Skeletal muscle tissue (tissue), 5 donors: ENCODE measurements around the gene KRTAP9-2. TPM values are rescaled to one million over a fixed set of nuclear protein-coding genes. Genes with fewer than 3 reads are reported as not detected.
"Not testable (repeated sequence)": the region's sequence is repeated elsewhere in the genome, so short reads cannot be mapped to it uniquely, and the experiment has no call there.

Experiments used
- H3K27ac ChIP-seq: one replicate; pipeline ENCODE4 v1.7.0; 2013; ENCODE audit warnings: mild to moderate bottlenecking, low read depth, low read length, inconsistent platforms
- H3K27me3 ChIP-seq, 3 donors: one replicate each; pipeline ENCODE4 v1.7.0; 2013; ENCODE audit warnings: low read length in 3 of 3; ENCODE audit not compliant: control insufficient read depth in 3 of 3, insufficient read depth in 3 of 3
- H3K36me3 ChIP-seq, 3 donors: one replicate each; pipeline ENCODE4 v1.7.0; 2013; ENCODE audit warnings: low read length in 3 of 3; ENCODE audit not compliant: control insufficient read depth in 3 of 3, insufficient read depth in 3 of 3
- H3K4me1 ChIP-seq, 3 donors: one replicate each; pipeline ENCODE4 v1.7.0; 2013; ENCODE audit warnings: low read length in 3 of 3, mild to moderate bottlenecking in 3 of 3; ENCODE audit not compliant: control insufficient read depth in 3 of 3, insufficient read depth in 3 of 3
- H3K4me3 ChIP-seq, 3 donors: one replicate each; pipeline ENCODE4 v1.7.0; 2013; ENCODE audit warnings: low read length in 3 of 3
- H3K9ac ChIP-seq, 3 donors: one replicate each; pipeline ENCODE4 v1.7.0; 2013; ENCODE audit warnings: low read length in 3 of 3, mild to moderate bottlenecking in 3 of 3, moderate library complexity in 2 of 3, low read depth in 1 of 3
- H3K9me3 ChIP-seq, 3 donors: one replicate each; pipeline ENCODE4 v1.7.0; 2013; ENCODE audit warnings: low read length in 3 of 3; ENCODE audit not compliant: control insufficient read depth in 3 of 3
- small RNA-seq: library from RNA; depleted of rRNA; stranded (forward); fragments of <200 nt; gene quantifications from one replicate; pipeline ENCODE3, GENCODE V24; 2014
- total RNA-seq: library from RNA; depleted of rRNA; stranded (reverse); fragments of >200 nt; gene quantifications from one replicate; pipeline ENCODE4 v1.2.3, GENCODE V29; 2014
- donor health status: Osteomylitis.

The KRTAP9-2 gene
- total RNA-seq, 1 donor from 2014 or later, result not detected

DNA sequence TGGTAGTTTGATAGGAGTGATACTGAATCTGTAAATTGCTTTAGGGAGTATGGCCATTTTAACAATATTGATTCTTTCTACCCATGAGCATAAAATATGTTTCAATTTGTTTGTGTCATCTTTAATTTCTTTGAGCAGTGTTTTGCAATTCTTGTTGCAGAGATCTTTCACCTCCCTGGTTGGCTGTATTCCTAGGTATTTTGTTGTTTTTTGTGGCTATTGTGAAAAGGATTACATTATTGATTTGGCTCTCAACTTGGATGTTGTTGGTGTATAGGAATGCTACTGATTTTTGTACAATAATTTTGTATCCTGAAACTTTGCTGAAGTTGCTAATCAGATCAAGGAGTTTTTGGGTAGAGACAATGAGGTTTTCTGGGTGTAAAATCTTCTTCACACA is 32.0 kb downstream of the KRTAP9-2 start:
- H3K9ac ChIP-seq, result no peak overlapping the region
- H3K27me3 ChIP-seq, result peaks cover 3 to 8% (median 6%) of the 10 kb centered on the region in 3 donors
- no peak overlapping the region for H3K4me3 ChIP-seq
- no peaks in the 10 kb centered on the region for H3K9me3 ChIP-seq
- H3K36me3 ChIP-seq, result no peaks in the 10 kb centered on the region
- H3K27ac ChIP-seq, result no peak overlapping the region
- no peaks in the 10 kb centered on the region for H3K4me1 ChIP-seq

DNA sequence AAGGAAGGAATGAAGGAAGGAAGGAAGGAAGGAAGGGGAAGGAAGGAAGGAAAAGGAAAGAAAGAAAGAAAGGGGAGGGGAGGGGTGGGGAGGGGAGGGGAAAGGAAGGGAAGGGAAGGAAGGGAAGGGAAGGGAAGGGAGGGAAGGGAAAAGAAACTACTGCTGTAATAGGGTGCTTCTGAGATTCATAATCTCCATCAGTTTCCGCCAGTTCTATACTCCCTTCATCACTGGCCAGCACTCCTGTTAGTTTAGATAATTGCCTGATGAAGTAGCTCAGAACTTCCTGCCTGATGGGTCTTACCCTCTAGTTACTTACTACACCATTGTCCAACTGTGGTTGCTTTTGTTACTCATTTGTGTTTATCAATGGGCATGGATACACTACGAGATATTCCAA is 36.8 kb downstream of the KRTAP9-2 start:
- no peak overlapping the region for H3K9ac ChIP-seq
- no peaks in the 10 kb centered on the region for H3K4me1 ChIP-seq
- no peaks in the 10 kb centered on the region for H3K9me3 ChIP-seq
- no peak overlapping the region for H3K4me3 ChIP-seq
- no peaks in the 10 kb centered on the region for H3K36me3 ChIP-seq
- H3K27ac ChIP-seq, result no peak overlapping the region
- H3K27me3 ChIP-seq, result peaks cover 0 to 10% (median 4%) of the 10 kb centered on the region in 3 donors

DNA sequence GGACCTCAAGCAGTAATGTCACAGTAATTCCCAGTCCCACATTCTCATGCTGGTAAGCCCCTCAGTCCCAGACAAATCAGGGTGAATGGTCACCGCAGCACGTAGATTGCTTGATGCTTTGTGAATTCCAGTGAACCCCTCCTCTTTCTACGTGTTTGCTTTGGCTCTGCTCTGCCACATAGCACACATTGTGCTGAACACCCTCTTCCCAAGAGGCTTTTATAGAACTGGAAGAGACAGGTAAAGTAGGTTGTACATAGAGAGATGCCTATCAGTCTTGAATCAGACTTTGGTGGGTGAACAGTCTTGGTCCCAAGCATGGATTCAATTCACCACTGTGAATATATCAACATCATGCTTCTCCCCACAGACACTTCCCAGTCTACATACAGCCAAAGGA is 38.2 kb downstream of the KRTAP9-2 start:
- H3K27me3 ChIP-seq, result peaks cover 0 to 10% (median 4%) of the 10 kb centered on the region in 3 donors
- no peak overlapping the region for H3K4me3 ChIP-seq
- no peak overlapping the region for H3K27ac ChIP-seq
- H3K4me1 ChIP-seq, result no peaks in the 10 kb centered on the region
- no peaks in the 10 kb centered on the region for H3K36me3 ChIP-seq
- no peak overlapping the region for H3K9ac ChIP-seq
- H3K9me3 ChIP-seq, result no peaks in the 10 kb centered on the region

DNA sequence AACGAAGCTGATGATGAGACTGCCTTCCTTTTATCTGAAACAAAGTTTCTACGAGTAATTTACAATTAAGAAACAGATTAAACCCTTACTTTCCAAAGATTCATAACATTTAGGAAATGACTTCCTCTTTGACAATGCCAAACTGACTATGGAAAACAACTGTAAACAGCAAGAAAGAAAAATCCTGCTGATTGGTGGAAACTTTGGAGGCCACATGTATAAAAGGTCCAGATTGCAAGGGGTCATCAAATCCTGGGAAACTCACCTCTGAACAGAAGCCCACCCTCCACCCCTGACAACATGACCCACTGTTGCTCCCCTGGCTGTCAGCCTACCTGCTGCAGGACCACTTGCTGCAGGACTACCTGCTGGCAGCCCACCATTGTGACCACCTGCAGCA is 38.6 kb downstream of the KRTAP9-2 start, which contains the start of gene KRTAP9-6:
KRTAP9-6 (plus strand) TSS at position 301 of the 400 bp plus-strand sequence; CDS start at position 301, 0 bp downstream.
- H3K4me1 ChIP-seq, result no peaks in the 10 kb centered on the region
- no peak within 1 kb of the TSS for H3K9ac ChIP-seq
- H3K27me3 ChIP-seq, result peaks cover 0 to 10% (median 4%) of the 10 kb centered on the region in 3 donors
- no peaks in the 10 kb centered on the region for H3K9me3 ChIP-seq
- H3K36me3 ChIP-seq, result no peaks in the 10 kb centered on the region
- no peak within 1 kb of the TSS for H3K27ac ChIP-seq
- no peak within 1 kb of the TSS for H3K4me3 ChIP-seq

DNA sequence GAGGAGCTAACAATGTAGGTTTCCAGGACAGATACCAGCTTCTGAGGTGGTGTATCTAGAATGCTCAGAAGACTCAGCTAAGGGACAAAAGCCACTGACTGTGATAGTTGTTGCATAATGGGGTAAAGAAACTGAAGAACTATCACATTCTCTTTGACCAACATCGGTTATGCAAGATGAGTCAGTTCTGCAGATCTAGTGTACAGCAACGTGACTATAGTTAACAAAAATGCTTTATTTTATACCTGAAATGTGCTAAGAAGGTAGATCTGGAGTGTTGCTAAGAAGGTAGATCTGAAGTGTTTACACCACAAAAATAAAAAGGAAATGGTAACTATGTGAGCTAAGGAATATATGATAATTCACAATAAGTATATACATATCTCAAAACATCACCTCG is 41.3 kb downstream of the KRTAP9-2 start:
- Histone ChIP-seq H3K27me3 (peaks cover 0 to 10% (median 4%) of the 10 kb centered on the region in 3 donors), H3K4me3 (no peak overlapping the region), H3K9ac (no peak overlapping the region), H3K9me3 (no peaks in the 10 kb centered on the region), H3K36me3 (no peaks in the 10 kb centered on the region), H3K27ac (no peak overlapping the region), H3K4me1 (no peaks in the 10 kb centered on the region)

DNA sequence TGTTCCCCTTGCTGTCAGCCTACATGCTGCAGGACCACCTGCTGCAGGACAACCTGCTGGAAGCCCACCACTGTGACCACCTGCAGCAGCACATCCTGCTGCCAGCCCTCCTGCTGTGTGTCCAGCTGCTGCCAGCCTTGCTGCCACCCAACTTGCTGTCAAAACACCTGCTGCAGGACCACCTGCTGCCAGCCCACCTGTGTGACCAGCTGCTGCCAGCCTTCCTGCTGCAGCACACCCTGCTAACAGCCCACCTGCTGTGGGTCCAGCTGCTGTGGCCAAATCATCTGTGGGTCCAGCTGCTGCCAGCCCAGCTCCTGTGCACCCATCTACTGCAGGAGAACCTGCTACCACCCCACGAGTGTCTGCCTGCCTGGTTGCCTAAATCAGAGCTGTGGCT is 44.9 kb downstream of the KRTAP9-2 start:
- not testable (repeated sequence) for H3K9ac ChIP-seq, H3K27me3 ChIP-seq, H3K4me1 ChIP-seq, H3K9me3 ChIP-seq, H3K27ac ChIP-seq, H3K36me3 ChIP-seq, H3K4me3 ChIP-seq

DNA sequence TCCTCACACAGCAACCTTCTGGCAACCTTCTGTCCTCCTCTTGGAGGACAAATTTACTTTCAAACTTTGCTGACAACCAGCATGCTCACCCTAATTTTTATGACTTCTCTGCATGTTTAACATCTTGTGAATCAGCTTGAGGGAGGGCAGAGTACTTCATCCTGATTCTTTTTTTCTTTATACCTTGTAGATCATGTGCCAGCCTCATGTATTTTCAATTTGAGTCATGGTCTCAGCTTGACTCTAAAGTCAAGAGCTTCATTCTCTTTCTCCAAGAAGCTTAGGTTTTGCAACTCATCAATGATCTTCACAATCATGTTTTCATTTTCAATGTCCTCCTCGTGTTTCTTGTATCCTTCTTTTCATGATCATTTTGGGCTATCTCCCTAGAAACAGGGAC is 45.4 kb downstream of the KRTAP9-2 start:
- Histone ChIP-seq H3K27ac (no peak overlapping the region), H3K27me3 (peaks cover 0 to 6% (median 3%) of the 10 kb centered on the region in 3 donors), H3K9me3 (no peaks in the 10 kb centered on the region), H3K9ac (no peak overlapping the region), H3K4me3 (no peak overlapping the region), H3K4me1 (no peaks in the 10 kb centered on the region), H3K36me3 (no peaks in the 10 kb centered on the region)

DNA sequence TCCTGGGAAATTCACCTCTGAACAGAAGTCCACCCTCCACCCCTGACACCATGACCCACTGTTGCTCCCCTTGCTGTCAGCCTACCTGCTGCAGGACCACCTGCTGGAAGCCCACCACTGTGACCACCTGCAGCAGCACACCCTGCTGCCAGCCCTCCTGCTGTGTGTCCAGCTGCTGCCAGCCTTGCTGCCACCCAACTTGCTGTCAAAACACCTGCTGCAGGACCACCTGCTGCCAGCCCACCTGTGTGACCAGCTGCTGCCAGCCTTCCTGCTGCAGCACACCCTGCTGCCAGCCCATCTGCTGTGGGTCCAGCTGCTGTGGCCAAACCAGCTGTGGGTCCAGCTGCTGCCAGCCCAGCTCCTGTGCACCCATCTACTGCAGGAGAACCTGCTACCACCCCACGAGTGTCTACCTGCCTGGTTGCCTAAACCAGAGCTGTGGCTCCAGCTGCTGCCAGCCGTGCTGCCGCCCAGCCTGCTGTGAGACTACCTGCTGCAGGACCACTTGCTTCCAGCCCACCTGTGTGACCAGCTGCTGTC is 49.3 kb downstream of the KRTAP9-2 start, which contains the start of gene KRTAP9-7:
KRTAP9-7 (plus strand) TSS at position 51 of the 543 bp plus-strand sequence; CDS start at position 51, 0 bp downstream.
- not testable (repeated sequence) for H3K4me1 ChIP-seq, H3K27ac ChIP-seq, H3K9ac ChIP-seq, H3K36me3 ChIP-seq, H3K9me3 ChIP-seq, H3K27me3 ChIP-seq, H3K4me3 ChIP-seq

Small RNA genes lying within 50 kb of the gene (small RNA-seq; reads per million reads assigned to genes)
- gene KRTAP4-17P, result not detected

Other genes with a start within 250 kb of the KRTAP9-2 start
- gene KRT40, start 242.3 kb upstream of the KRTAP9-2 start, total RNA-seq, result 6.3 TPM
- not detected for gene KRTAP3-3, start 232.5 kb upstream of the KRTAP9-2 start, total RNA-seq
- gene KRTAP3-2, start 226.7 kb upstream of the KRTAP9-2 start, total RNA-seq, result not detected
- not detected for gene KRTAP3-1, start 217.5 kb upstream of the KRTAP9-2 start, total RNA-seq
- gene KRTAP1-5, start 199.4 kb upstream of the KRTAP9-2 start, total RNA-seq, result not detected
- not detected for gene KRTAP1-4, start 196.5 kb upstream of the KRTAP9-2 start, total RNA-seq
- gene KRTAP1-3, start 191.8 kb upstream of the KRTAP9-2 start, total RNA-seq, result not detected
- not detected for gene KRTAP1-1, start 185.2 kb upstream of the KRTAP9-2 start, total RNA-seq
- not detected for gene KRTAP2-1, start 179.3 kb upstream of the KRTAP9-2 start, total RNA-seq
- gene KRTAP2-2, start 171.4 kb upstream of the KRTAP9-2 start, total RNA-seq, result not detected
- gene KRTAP2-3, start 166.5 kb upstream of the KRTAP9-2 start, total RNA-seq, result not detected
- gene KRTAP2-4, start 160.8 kb upstream of the KRTAP9-2 start, total RNA-seq, result not detected
- not detected for gene KRTAP4-7, start 142.5 kb upstream of the KRTAP9-2 start, total RNA-seq
- gene KRTAP4-8, start 128.5 kb upstream of the KRTAP9-2 start, total RNA-seq, result not detected
- gene KRTAP4-16, start 124.4 kb upstream of the KRTAP9-2 start, total RNA-seq, result not detected
- gene KRTAP4-9, start 121.3 kb upstream of the KRTAP9-2 start, total RNA-seq, result not detected
- not detected for gene KRTAP4-11, start 108.3 kb upstream of the KRTAP9-2 start, total RNA-seq
- not detected for gene KRTAP4-12, start 102.5 kb upstream of the KRTAP9-2 start, total RNA-seq
- gene KRTAP4-6, start 86.1 kb upstream of the KRTAP9-2 start, total RNA-seq, result not detected
- not detected for gene KRTAP4-5, start 76.8 kb upstream of the KRTAP9-2 start, total RNA-seq
- not detected for gene KRTAP4-4, start 65.9 kb upstream of the KRTAP9-2 start, total RNA-seq
- not detected for gene KRTAP4-3, start 58.4 kb upstream of the KRTAP9-2 start, total RNA-seq
- gene KRTAP4-2, start 48.4 kb upstream of the KRTAP9-2 start, total RNA-seq, result not detected
- gene KRTAP4-1, start 41.7 kb upstream of the KRTAP9-2 start, total RNA-seq, result not detected
- not detected for gene KRTAP9-1, start 36.8 kb upstream of the KRTAP9-2 start, total RNA-seq
- not detected for gene KRTAP9-3, start 5.8 kb downstream of the KRTAP9-2 start, total RNA-seq
- not detected for gene KRTAP9-8, start 11.4 kb downstream of the KRTAP9-2 start, total RNA-seq
- gene KRTAP9-4, start 23.0 kb downstream of the KRTAP9-2 start, total RNA-seq, result not detected
- gene KRTAP9-9, start 28.7 kb downstream of the KRTAP9-2 start, total RNA-seq, result not detected
- not detected for gene KRTAP9-6, start 38.7 kb downstream of the KRTAP9-2 start, total RNA-seq
- not detected for gene KRTAP9-7, start 49.0 kb downstream of the KRTAP9-2 start, total RNA-seq
- not detected for gene KRTAP29-1, start 76.2 kb downstream of the KRTAP9-2 start, total RNA-seq
- gene KRTAP16-1, start 82.7 kb downstream of the KRTAP9-2 start, total RNA-seq, result not detected
- not detected for gene KRTAP17-1, start 89.1 kb downstream of the KRTAP9-2 start, total RNA-seq
- gene KRT33A, start 124.2 kb downstream of the KRTAP9-2 start, total RNA-seq, result not detected
- not detected for gene KRT33B, start 143.2 kb downstream of the KRTAP9-2 start, total RNA-seq
- not detected for gene KRT34, start 155.7 kb downstream of the KRTAP9-2 start, total RNA-seq
- 3.1 TPM for gene KRT31, start 171.0 kb downstream of the KRTAP9-2 start, total RNA-seq
- gene KRT37, start 197.9 kb downstream of the KRTAP9-2 start, total RNA-seq, result not detected
- gene KRT38, start 214.3 kb downstream of the KRTAP9-2 start, total RNA-seq, result not detected
- gene KRT32, start 240.7 kb downstream of the KRTAP9-2 start, total RNA-seq, result not detected